ENCODE measurements around the gene COX4I2. TPM values are rescaled to one million over a fixed set of nuclear protein-coding genes. Genes with fewer than 3 reads are reported as not detected.

Gene COX4I2
- total RNA-seq = 0.43 TPM in 1 of 2 replicates, not detected in the other

GRCh38 chr20:31637660-31638059 is at the start of gene COX4I2:
Gene COX4I2, plus strand, starts transcription at chr20:31637912. Its CDS starts 1,106 bp downstream, at chr20:31639018.

GRCh38 chr20:31605031-31605901 is 32.4 kb upstream of the COX4I2 start, which contains the start of gene ID1:
Gene ID1, plus strand, starts transcription at chr20:31605289. Its CDS starts 99 bp downstream, at chr20:31605388.

Other genes with a start within 250 kb of the COX4I2 start
- gene DEFB119, start 247.3 kb upstream of the COX4I2 start, total RNA-seq = not detected in 2 replicates
- gene DEFB121, start 231.7 kb upstream of the COX4I2 start, total RNA-seq = not detected in 2 replicates
- not detected in 2 replicates for gene DEFB123, start 197.3 kb upstream of the COX4I2 start, total RNA-seq
- not detected in 2 replicates for gene DEFB124, start 162.8 kb upstream of the COX4I2 start, total RNA-seq
- gene REM1, start 162.6 kb upstream of the COX4I2 start, total RNA-seq = not detected in 2 replicates
- 46.8 and 68.0 TPM in 2 replicates for gene HM13, start 123.5 kb upstream of the COX4I2 start, total RNA-seq
- gene ID1, start 32.6 kb upstream of the COX4I2 start, total RNA-seq = 173 and 518 TPM in 2 replicates
- gene BCL2L1, start 85.0 kb downstream of the COX4I2 start, total RNA-seq = 38.6 and 39.2 TPM in 2 replicates
- 2.8 and 7.6 TPM in 2 replicates for gene TPX2, start 101.4 kb downstream of the COX4I2 start, total RNA-seq
- gene MYLK2, start 181.4 kb downstream of the COX4I2 start, total RNA-seq = under 0.01 TPM in 1 of 2 replicates, not detected in the other
- not detected in 2 replicates for gene FOXS1, start 207.7 kb downstream of the COX4I2 start, total RNA-seq
- gene DUSP15, start 232.6 kb downstream of the COX4I2 start, total RNA-seq = 0.26 TPM in 1 of 2 replicates, not detected in the other
- 0.16 TPM in 1 of 2 replicates, not detected in the other for gene TTLL9, start 232.7 kb downstream of the COX4I2 start, total RNA-seq